ENCODE data around the gene STPG2.
A peak's percentile ranks its signal among the peaks of the same experiment; 100 is the strongest.

The STPG2 gene

GRCh38 chr4:98081936-98082335 lies 61.3 kb downstream of the STPG2 start:
- H3K27ac ChIP-seq, result no peak overlapping the region
- no peak for DNase-seq (ENCODE audit: low spot score)
- ChIA-PET POLR2A (ENCODE audit: low non-redundant PET) (no interaction called here), CTCF (interaction anchor here (0.7 kb wide), 1 partner anchor 188 kb away, joined by 3 read pairs; no protein-coding TSS in a partner anchor)
- TF ChIP-seq, protein P1, sequence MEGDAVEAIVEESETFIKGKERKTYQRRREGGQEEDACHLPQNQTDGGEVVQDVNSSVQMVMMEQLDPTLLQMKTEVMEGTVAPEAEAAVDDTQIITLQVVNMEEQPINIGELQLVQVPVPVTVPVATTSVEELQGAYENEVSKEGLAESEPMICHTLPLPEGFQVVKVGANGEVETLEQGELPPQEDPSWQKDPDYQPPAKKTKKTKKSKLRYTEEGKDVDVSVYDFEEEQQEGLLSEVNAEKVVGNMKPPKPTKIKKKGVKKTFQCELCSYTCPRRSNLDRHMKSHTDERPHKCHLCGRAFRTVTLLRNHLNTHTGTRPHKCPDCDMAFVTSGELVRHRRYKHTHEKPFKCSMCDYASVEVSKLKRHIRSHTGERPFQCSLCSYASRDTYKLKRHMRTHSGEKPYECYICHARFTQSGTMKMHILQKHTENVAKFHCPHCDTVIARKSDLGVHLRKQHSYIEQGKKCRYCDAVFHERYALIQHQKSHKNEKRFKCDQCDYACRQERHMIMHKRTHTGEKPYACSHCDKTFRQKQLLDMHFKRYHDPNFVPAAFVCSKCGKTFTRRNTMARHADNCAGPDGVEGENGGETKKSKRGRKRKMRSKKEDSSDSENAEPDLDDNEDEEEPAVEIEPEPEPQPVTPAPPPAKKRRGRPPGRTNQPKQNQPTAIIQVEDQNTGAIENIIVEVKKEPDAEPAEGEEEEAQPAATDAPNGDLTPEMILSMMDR (conservative IDR thresholded peaks at IDR 0.05; ENCODE audit: low read depth), result no peak

DNA sequence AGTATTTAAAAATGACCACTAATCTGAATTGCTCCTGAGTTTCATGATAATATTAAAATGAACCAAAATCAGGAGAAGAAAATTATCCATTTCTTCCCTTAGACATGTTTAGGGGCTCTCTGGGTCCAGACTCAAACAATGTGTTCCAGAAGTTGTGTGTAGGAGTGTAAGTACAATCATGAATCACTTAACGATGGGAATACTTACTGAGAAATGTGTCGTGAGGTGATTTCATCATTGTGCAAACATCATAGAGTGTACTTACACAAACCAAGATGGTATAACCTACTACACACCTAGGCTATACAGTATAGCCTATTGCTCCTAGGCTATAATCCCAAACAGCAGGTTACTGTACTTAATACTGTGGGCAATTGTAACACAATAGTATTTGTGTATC lies 74.8 kb downstream of the STPG2 start:
- no peak overlapping the region for H3K27ac ChIP-seq
- POLR2A ChIA-PET (ENCODE audit: low non-redundant PET), result no interaction called here
- TF ChIP-seq, protein P1 (conservative IDR thresholded peaks at IDR 0.05; ENCODE audit: low read depth), result no peak
- CTCF ChIA-PET, result no interaction called here
- DNase-seq (ENCODE audit: low spot score), result no peak

DNA sequence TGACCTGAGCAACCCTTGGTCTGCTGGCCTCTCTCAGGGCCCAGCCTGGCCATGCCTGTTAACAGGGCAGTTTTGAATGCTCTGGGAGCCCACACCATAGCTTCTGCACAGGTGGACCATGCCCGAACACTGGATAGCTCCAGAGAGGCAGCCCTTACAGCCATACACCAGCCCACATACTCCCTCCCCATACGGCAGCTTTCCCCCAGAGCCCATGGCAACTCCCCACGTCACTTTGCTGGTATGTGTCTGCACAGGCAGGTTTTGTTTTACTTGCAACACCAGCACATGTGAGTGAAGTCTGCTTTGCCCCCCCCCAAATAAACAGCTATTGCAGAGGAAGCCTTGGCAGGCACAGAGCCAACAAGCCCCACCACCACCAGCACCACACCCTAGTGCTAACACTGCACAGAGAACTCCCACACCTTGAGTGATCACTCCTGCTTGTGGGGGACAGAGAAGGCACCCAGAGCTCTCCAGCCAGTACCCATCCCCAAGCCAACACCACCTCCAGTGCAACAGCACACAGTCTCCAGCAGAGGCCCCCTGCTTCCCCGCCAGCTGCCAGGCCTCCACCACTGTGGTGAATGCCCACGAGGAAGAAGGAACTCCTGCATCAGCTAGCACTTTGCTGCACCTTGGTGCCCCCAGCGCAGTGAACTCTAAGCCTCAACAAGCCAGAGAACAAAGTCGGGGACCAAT lies 87.3 kb downstream of the STPG2 start:
- ChIA-PET POLR2A (ENCODE audit: low non-redundant PET) (no interaction called here), CTCF (no interaction called here)
- TF ChIP-seq, protein P1 (conservative IDR thresholded peaks at IDR 0.05; ENCODE audit: low read depth), result no peak
- DNase-seq (ENCODE audit: low spot score), result no peak
- H3K27ac ChIP-seq, result no peak overlapping the region

DNA sequence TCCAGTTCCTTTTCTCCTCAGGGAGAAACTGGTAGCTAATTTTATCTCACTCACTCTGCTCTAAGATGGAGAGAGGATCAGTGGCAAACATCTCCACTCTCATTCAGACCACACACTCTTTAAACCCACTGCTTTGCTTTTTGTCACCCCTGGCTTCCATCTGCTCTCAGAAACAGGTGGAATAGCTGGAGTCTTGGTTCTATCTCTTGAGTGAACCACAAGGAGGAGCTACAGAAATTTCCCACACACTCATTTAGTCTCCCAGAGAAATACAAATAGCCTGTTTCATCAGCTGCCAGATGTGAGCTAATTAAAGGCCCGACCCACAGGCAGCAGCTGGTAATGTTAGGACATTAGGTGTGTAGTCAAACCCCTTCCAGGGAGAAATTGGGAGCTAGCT lies 96.6 kb downstream of the STPG2 start:
- TF ChIP-seq, protein P1 (conservative IDR thresholded peaks at IDR 0.05; ENCODE audit: low read depth), result no peak
- ChIA-PET CTCF (interaction anchor here (0.8 to 1.4 kb wide), 2 partner anchors 48 to 60 kb away, joined by 3 to 4 read pairs; no protein-coding TSS in a partner anchor), POLR2A (ENCODE audit: low non-redundant PET) (no interaction called here)
- DNase-seq (ENCODE audit: low spot score), result no peak
- no peak overlapping the region for H3K27ac ChIP-seq

DNA sequence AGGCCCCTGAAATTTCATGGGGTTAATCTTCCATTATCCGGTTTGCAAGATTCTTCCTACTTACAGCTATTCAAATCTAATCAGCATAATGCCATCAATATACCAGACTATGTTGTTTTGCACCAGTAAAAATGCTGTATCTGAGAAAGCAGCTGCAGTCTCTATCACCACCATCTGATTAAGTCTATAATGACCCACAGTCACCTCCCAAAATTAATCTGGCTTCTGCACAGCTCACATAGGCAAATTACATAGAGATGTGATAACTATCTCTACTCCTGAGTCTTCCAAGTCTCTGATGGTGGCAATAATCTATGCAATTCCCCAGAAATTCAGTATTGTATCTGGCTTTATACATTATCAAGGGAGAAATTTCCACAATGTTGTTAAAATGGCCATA lies 113.2 kb downstream of the STPG2 start:
- ChIA-PET POLR2A (ENCODE audit: low non-redundant PET) (no interaction called here), CTCF (interaction anchor here (0.6 kb wide), 1 partner anchor 1220 kb away, joined by 3 read pairs; no protein-coding TSS in a partner anchor)
- no peak overlapping the region for H3K27ac ChIP-seq
- DNase-seq (ENCODE audit: low spot score), result no peak
- TF ChIP-seq, protein P1 (conservative IDR thresholded peaks at IDR 0.05; ENCODE audit: low read depth), result no peak

GRCh38 chr4:98027827-98028226 lies 115.4 kb downstream of the STPG2 start:
- TF ChIP-seq, protein P1 (conservative IDR thresholded peaks at IDR 0.05; ENCODE audit: low read depth), result 0 out of 2 replicates have a peak, but pooled peaks have one; percentile 15
- peak; percentile 35 for DNase-seq (ENCODE audit: low spot score)
- ChIA-PET CTCF (interaction anchor here (0.6 to 0.9 kb wide), 7 partner anchors 11 to 1764 kb away, joined by 3 to 4 read pairs (median 3); no protein-coding TSS in a partner anchor), POLR2A (ENCODE audit: low non-redundant PET) (no interaction called here)
- H3K27ac ChIP-seq, result no peak overlapping the region

Measured in RWPE1 (cell line).